HG03575 (cell line): ENCODE results near the gene CRB3.

ENCODE experiments used
- ATAC-seq: cut with Tn5 transposase; IDR thresholded peaks from one replicate; pipeline ENCODE4 v1.9.1; 2021; ENCODE audit not compliant: unreplicated experiment, insufficient number of reproducible peaks, low FRiP score; ENCODE audit errors: extremely low read depth

Gene CRB3

DNA sequence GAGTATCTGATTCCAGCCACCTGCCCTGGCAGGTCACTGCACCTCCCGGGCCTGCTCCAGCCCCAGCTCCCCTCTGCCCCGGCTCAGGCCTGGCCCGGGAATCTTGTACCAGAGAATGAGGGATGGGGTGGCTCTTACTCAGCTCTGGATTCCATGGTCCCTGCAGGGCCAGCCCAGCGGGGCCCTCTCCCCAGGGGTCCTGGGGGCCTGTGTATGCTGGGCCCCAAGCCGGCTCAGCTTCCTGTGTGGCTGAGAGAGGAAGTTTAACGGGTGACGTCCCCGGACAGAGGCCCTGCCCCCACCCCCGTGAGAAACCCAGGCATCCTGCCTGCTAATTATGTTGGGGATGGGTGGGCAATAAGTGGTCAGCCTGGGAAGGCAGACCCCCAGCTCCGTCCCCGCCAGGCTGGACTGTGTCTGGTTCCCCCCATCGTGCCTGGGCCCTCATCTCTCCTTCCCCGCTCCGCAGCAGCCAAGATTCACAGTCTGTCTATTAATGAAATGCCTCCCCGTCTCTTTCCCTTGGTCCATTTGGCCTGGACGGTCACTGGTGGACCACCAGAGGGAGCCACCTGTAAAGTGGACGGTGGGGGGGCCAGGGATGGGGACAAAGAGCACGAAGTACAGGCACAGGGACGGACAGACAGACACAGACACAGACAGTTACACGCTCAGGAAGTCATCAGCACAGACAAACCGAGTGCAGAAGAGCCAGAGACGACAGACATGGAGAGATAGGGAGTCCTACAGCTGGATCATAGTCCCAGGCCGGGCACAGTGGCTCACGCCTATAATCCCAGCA is 17.7 kb downstream of the CRB3 start, which contains the start of gene DENND1C:
Gene DENND1C (minus strand): TSS at position 247 of the 802 bp plus-strand sequence. CDS start 92 bp downstream, at position 155.
- ATAC-seq = no peak

DNA sequence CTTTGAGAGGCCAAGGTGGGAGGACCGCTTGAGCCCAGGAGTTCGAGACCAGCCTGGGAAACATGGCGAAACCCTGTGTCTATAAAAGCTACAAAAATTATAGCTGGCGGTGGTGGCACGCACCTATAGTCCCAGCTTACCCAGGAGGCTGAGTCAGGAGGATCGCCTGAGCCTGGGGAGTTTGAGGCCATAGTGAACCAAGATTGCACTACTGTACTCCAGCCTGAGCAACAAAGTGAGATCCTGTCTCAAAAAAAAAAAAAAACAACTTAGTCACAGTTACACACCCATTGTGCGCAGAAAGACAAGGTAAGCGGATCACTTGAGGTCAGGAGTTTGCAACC is 18.2 kb downstream of the CRB3 start:
- ATAC-seq = no peak

DNA sequence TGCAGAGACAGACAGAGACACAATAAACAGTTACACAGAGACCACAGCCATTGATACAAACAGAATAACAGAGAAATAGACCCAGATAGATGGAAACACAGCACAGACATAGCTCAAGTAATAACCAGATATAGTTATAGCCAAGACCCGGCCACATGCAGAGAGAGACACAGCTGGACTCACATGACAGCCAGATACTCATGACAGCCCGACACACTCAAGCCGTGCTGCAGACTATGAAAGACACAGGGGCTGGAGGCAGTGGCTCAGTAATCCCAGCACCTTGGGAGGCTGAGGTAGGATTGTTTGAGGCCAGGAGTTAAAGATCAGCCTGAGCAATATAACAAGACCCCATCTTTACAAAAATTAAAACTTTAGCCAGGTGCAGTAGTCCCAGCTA is 19.2 kb downstream of the CRB3 start:
- ATAC-seq = no peak

DNA sequence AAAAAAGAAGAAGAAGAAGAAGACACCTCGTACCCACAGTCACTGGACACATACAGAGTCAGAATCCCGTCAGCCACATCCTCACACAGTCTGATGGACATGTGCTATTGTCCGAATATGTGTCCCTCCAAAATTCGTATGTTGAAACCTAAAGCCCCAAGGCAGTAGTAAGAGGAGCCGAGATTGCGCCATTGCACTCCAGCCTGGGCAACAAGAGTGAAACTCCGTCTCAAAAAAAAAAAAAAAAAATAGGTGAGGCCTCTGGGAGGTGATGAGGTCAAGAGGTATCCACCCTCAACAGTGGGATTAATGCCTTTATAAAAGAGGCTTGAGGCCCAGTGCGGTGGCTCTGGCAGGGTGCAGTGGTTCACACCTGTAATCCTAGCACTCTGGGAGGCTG is 20.2 kb downstream of the CRB3 start:
- no peak for ATAC-seq

- no peak for ATAC-seq
These were observed 20.8 kb downstream of the CRB3 start for GRCh38 chr19:6484831-6485230.

GRCh38 chr19:6489278-6490061 is 25.4 kb downstream of the CRB3 start:
- ATAC-seq = no peak

DNA sequence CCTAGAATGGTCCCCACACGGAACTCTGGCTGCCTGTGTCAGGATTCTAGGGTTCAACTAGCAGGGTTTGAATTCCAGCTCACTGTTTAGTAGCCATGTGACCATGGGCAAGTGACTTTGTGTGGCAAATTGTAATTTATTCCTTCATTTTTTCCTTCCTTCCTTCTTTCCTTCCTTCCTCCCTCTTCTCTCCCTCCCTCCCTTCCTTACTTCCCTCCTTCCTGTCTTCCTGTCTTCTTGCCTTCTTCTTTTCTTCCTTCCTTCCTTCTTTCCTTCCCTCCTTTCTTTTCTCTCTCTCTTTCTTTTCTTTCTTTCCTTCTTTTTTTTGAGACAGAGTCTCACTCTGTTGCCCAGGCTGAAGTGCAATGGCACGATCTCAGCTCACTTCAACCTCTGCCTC is 26.1 kb downstream of the CRB3 start:
- ATAC-seq = no peak

- ATAC-seq = no peak
These were observed 27.9 kb downstream of the CRB3 start for GRCh38 chr19:6491802-6492592.

DNA sequence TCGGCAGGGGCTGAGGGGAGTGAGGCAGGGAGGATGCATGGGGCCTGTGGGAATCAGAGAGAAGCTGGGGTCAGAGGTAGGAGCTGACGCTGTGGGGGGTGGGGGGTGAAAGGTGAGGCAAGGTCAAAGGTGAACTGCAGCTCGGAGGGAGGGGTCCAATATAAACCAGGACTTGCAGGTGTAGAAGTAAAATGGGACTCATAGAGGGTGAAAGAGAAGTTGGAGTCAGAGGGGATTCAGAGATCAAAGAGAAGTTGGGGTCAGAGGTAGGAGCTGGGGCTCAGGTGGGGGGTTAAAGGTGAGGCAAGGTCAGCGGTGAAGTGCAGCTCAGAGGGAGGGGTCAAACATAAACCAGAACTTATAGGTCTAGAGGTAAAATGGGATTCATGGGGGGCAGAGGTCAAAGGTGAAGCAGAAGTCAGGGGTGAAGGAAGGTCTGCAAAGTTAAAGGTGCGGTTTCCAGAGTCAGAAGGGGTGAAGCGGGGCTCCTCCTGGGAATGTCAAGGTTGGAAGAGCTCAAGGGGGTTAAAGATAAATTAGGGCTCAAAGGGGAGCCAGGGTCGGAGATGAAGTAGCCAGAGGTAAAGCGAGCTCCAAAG is 30.5 kb downstream of the CRB3 start:
- ATAC-seq = no peak

DNA sequence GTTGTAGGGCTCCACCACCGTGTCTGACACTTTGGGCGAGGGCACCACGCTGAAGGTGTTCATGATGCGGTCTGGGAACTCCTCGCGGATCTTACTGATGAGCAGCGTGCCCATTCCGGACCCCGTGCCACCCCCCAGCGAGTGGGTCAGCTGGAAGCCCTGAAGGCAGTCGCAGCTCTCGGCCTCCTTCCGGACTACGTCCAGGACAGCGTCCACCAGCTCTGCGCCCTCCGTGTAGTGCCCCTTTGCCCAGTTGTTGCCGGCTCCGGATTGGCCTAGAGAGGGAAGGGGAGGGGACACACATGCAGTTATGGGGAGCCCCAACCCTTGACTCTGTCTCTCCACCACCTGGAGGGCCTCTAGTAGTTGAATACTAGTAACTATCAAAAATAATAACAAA is 31.9 kb downstream of the CRB3 start:
- no peak for ATAC-seq

- ATAC-seq = no peak
These were observed 34.4 kb downstream of the CRB3 start for GRCh38 chr19:6498294-6499036.

- no peak for ATAC-seq
These were observed 35.1 kb downstream of the CRB3 start for GRCh38 chr19:6499052-6499790.

DNA sequence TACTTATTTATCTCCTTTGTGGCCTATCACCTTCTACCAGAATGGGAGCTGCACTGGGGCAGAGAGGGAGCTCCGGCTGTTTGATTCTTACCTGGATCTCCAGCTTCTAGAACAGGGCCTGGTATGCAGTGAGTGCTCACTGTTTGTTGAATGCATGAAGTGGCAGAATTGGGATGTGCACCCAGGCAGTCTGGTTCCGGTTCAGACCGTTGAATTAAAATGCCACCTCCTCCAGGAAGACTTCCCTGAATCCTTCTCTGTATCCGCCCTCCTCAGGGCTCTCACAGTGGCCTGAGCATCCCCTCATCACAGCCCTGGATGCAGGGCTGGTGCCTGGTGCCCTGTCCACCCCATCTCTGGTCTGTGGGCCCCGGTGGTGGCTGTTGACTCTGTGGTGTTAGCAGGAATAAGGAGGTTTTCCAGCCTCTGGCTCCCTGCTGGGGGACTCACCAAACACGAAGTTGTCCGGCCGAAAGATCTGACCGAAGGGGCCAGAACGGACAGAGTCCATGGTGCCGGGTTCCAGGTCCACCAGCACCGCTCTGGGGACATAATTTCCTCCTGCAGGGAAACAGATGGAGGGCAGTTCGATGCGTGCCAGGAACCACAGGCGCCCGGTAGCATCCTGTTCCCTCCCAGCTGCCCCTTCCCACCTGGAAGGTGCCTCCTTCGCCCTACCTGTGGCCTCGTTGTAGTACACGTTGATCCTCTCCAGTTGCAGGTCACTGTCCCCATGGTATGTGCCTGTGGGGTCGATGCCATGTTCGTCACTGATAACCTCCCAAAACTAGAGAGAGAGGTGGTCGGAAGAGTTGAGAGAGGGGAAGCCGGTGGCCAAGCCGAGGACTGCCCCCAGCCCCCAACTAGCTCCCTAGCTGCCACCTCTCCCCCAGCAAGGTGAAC is 37.0 kb downstream of the CRB3 start:
- no peak for ATAC-seq

- no peak for ATAC-seq
These were observed 37.9 kb downstream of the CRB3 start, which contains the start of gene TUBB4A for GRCh38 chr19:6501740-6502648. Gene TUBB4A, minus strand, starts transcription at chr19:6502309. Its CDS starts 97 bp downstream, at chr19:6502212.

DNA sequence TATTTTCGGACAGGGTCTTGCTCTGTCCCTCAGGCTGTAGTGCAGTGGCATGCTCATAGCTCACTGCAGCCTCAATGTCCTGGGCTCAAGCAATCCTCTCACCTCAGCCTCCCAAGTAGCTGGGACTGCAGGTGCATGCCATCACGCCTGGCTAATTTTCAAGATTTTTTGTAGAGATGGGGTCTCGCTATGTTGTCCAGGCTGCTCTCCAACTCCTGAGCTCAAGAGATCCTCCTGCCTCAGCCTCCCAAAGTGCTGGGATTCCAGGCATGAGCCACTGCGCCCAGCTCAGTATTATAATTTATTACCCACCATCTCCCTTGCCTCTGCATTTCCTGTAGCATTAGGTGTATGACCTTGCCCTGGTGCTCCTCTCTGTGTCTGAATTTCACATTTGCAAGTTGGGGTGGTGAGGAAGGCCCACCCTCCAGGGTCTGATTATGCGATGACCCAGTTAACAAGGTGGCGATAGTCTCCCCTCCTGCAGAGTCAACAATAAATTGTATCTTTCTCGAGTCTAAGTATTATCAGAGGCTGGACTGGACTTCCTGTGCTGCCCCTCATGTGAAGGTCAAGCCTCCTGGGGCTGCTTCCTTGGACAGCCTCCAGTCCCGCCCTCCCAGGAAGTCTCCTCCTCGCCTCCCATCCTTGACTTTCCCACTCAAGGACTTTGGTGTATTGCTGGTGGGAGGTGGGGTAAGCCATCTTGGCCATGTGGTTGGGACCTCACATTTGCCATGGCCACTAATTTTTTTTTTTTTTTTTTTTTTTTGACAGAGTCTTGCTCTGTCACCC is 39.5 kb downstream of the CRB3 start:
- ATAC-seq = no peak
